Subcutaneous abdominal adipose tissue (tissue), 5 donors: ENCODE measurements around the gene SLC17A1.

Experiments
- H3K27ac ChIP-seq: one replicate; pipeline ENCODE4 v1.7.0; 2013; ENCODE audit warnings: low read depth, mild to moderate bottlenecking, inconsistent platforms, low read length, moderate library complexity
- H3K27me3 ChIP-seq, 5 donors: one replicate each; pipeline ENCODE4 v1.7.0; 2013; ENCODE audit warnings: low read length in 5 of 5, inconsistent platforms in 1 of 5; ENCODE audit not compliant: control insufficient read depth in 5 of 5, insufficient read depth in 4 of 5
- H3K36me3 ChIP-seq, 5 donors: one replicate each; pipeline ENCODE4 v1.7.0; 2013; ENCODE audit warnings: low read length in 5 of 5; ENCODE audit not compliant: control insufficient read depth in 5 of 5, insufficient read depth in 5 of 5
- H3K4me1 ChIP-seq, 5 donors: one replicate each; pipeline ENCODE4 v1.7.0; 2013; ENCODE audit warnings: low read length in 5 of 5, mild to moderate bottlenecking in 3 of 5, moderate library complexity in 1 of 5; ENCODE audit not compliant: control insufficient read depth in 5 of 5, insufficient read depth in 5 of 5
- H3K4me3 ChIP-seq, 5 donors: one replicate each; pipeline ENCODE4 v1.7.0; 2013; ENCODE audit warnings: low read length in 5 of 5, low read depth in 1 of 5
- H3K9ac ChIP-seq, 5 donors: one replicate each; pipeline ENCODE4 v1.7.0; 2013; ENCODE audit warnings: low read length in 5 of 5, mild to moderate bottlenecking in 4 of 5, moderate library complexity in 3 of 5
- H3K9me3 ChIP-seq, 5 donors: one replicate each; pipeline ENCODE4 v1.7.0; 2013; ENCODE audit warnings: low read length in 5 of 5; ENCODE audit not compliant: control insufficient read depth in 5 of 5
- donor health status: healthy.
- donor health status: healthy.
- donor health status: healthy.
- donor health status: healthy.
- donor health status: healthy.

The SLC17A1 gene

GRCh38 chr6:25831532-25832306, at the start of gene SLC17A1:
Gene SLC17A1, minus strand, starts transcription at chr6:25832052. Its CDS starts 1,495 bp downstream, at chr6:25830557.
- no peak within 1 kb of the TSS for H3K27ac ChIP-seq
- no peaks in the 10 kb centered on the region for H3K36me3 ChIP-seq
- no peak within 1 kb of the TSS for H3K4me3 ChIP-seq
- no peak within 1 kb of the TSS for H3K9ac ChIP-seq
- no peaks in the 10 kb centered on the region for H3K9me3 ChIP-seq
- H3K4me1 ChIP-seq = no peaks in the 10 kb centered on the region
- H3K27me3 ChIP-seq = peaks cover 0 to 2% (median 0%) of the 10 kb centered on the region in 5 donors

- Histone ChIP-seq H3K9me3 (no peaks in the 10 kb centered on the region), H3K4me1 (peaks cover 0 to 7% (median 2%) of the 10 kb centered on the region in 5 donors), H3K4me3 (no peak overlapping the region), H3K36me3 (no peaks in the 10 kb centered on the region), H3K27me3 (no peaks in the 10 kb centered on the region), H3K9ac (no peak overlapping the region), H3K27ac (no peak overlapping the region)
Measured at GRCh38 chr6:25880601-25881000, 48.7 kb upstream of the SLC17A1 start.

GRCh38 chr6:25878721-25879322, 47.0 kb upstream of the SLC17A1 start:
- H3K9me3 ChIP-seq = no peaks in the 10 kb centered on the region
- no peak overlapping the region for H3K27ac ChIP-seq
- H3K9ac ChIP-seq = no peak overlapping the region
- no peaks in the 10 kb centered on the region for H3K27me3 ChIP-seq
- peaks cover 0 to 7% (median 2%) of the 10 kb centered on the region in 5 donors for H3K4me1 ChIP-seq
- no peak overlapping the region for H3K4me3 ChIP-seq
- H3K36me3 ChIP-seq = no peaks in the 10 kb centered on the region

- Histone ChIP-seq H3K4me3 (no peak overlapping the region), H3K36me3 (no peaks in the 10 kb centered on the region), H3K9ac (no peak overlapping the region), H3K9me3 (no peaks in the 10 kb centered on the region), H3K27ac (no peak overlapping the region), H3K27me3 (no peaks in the 10 kb centered on the region), H3K4me1 (no peaks in the 10 kb centered on the region)
Measured at GRCh38 chr6:25875926-25876602, 44.2 kb upstream of the SLC17A1 start.

- Histone ChIP-seq H3K27me3 (no peaks in the 10 kb centered on the region), H3K27ac (no peak overlapping the region), H3K36me3 (no peaks in the 10 kb centered on the region), H3K4me1 (no peaks in the 10 kb centered on the region), H3K9me3 (no peaks in the 10 kb centered on the region), H3K9ac (no peak overlapping the region), H3K4me3 (no peak overlapping the region)
Measured at GRCh38 chr6:25875563-25875905, 43.7 kb upstream of the SLC17A1 start.

- Histone ChIP-seq H3K9ac (no peak overlapping the region), H3K36me3 (no peaks in the 10 kb centered on the region), H3K4me1 (no peaks in the 10 kb centered on the region), H3K4me3 (no peak overlapping the region), H3K9me3 (no peaks in the 10 kb centered on the region), H3K27ac (no peak overlapping the region), H3K27me3 (no peaks in the 10 kb centered on the region)
Measured at GRCh38 chr6:25874822-25875562, 43.1 kb upstream of the SLC17A1 start.

GRCh38 chr6:25874118-25874517, 42.3 kb upstream of the SLC17A1 start, which contains the start of gene SLC17A3:
Gene SLC17A3, minus strand, starts transcription at chr6:25874243. Its CDS starts 5,856 bp downstream, at chr6:25868387.
- Histone ChIP-seq H3K4me3 (no peak within 1 kb of the TSS), H3K9me3 (no peaks in the 10 kb centered on the region), H3K9ac (no peak within 1 kb of the TSS), H3K27me3 (no peaks in the 10 kb centered on the region), H3K27ac (no peak within 1 kb of the TSS), H3K4me1 (no peaks in the 10 kb centered on the region), H3K36me3 (no peaks in the 10 kb centered on the region)

GRCh38 chr6:25872814-25873213, 41.0 kb upstream of the SLC17A1 start:
- Histone ChIP-seq H3K27ac (no peak overlapping the region), H3K36me3 (no peaks in the 10 kb centered on the region), H3K9me3 (no peaks in the 10 kb centered on the region), H3K4me3 (no peak overlapping the region), H3K27me3 (no peaks in the 10 kb centered on the region), H3K9ac (no peak overlapping the region), H3K4me1 (no peaks in the 10 kb centered on the region)

GRCh38 chr6:25869840-25870239, 38.0 kb upstream of the SLC17A1 start:
- H3K27me3 ChIP-seq = no peaks in the 10 kb centered on the region
- no peak overlapping the region for H3K4me3 ChIP-seq
- no peaks in the 10 kb centered on the region for H3K9me3 ChIP-seq
- no peaks in the 10 kb centered on the region for H3K36me3 ChIP-seq
- H3K27ac ChIP-seq = no peak overlapping the region
- no peak overlapping the region for H3K9ac ChIP-seq
- H3K4me1 ChIP-seq = no peaks in the 10 kb centered on the region
